ENCODE measurements around the gene VWA8.
"Not testable (repeated sequence)": the region's sequence is repeated elsewhere in the genome, so short reads cannot be mapped to it uniquely, and the experiment has no call there.

VWA8 gene

DNA sequence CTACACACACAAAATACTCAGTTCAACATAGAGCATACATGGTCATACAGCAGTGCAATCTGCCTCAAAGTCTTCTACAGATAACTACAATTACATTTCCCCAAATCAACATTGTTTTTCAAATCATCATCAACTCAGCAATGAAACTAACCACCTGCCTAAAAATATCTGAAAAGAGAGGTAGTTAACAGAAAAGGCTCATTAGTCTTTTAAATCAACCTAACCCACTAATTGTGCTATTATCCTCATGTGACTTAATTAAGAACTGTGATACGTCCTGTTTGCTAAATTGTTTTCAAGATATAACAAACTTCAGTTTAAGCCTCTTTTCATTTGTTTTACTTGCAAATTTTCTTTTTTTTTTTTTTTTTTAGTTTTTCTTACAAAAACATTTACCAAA lies 65.4 kb downstream of the VWA8 start:
- Histone ChIP-seq H3K27me3 (ENCODE audit: insufficient read depth, low read depth, severe bottlenecking) (no peaks in the 10 kb centered on the region), H3K36me3 (no peaks in the 10 kb centered on the region), H3K4me3 (ENCODE audit: low read depth, low read length) (no peak overlapping the region), H3K27ac (no peak overlapping the region), H3K9me3 (ENCODE audit: severe bottlenecking) (no peaks in the 10 kb centered on the region)
- DNase-seq: no peak
- TF ChIP-seq, protein P1, sequence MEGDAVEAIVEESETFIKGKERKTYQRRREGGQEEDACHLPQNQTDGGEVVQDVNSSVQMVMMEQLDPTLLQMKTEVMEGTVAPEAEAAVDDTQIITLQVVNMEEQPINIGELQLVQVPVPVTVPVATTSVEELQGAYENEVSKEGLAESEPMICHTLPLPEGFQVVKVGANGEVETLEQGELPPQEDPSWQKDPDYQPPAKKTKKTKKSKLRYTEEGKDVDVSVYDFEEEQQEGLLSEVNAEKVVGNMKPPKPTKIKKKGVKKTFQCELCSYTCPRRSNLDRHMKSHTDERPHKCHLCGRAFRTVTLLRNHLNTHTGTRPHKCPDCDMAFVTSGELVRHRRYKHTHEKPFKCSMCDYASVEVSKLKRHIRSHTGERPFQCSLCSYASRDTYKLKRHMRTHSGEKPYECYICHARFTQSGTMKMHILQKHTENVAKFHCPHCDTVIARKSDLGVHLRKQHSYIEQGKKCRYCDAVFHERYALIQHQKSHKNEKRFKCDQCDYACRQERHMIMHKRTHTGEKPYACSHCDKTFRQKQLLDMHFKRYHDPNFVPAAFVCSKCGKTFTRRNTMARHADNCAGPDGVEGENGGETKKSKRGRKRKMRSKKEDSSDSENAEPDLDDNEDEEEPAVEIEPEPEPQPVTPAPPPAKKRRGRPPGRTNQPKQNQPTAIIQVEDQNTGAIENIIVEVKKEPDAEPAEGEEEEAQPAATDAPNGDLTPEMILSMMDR (IDR thresholded peaks at IDR 0.05; ENCODE audit: low read depth, low read length): no peak

DNA sequence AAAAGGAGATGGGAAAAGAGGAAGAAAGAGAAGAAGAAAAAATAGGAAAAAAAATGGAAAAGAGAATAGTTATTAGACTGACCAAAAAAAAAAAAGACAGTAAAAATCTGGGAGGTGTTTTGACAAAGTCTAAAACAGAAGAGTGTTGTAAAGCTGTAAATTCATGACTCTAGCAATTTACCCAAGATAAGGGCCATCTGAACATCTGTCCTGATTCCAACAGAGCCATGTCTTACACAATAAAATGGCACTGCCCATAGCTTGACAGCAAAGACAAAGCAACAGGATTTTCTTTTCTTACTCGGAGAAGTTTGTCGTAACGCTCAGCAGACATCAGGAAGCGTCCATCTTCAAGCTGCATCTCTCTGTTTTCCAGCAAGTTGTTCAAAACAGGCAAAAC lies 69.8 kb downstream of the VWA8 start:
- TF ChIP-seq, protein P1 (IDR thresholded peaks at IDR 0.05; ENCODE audit: low read depth, low read length): no peak
- Histone ChIP-seq H3K9me3 (ENCODE audit: severe bottlenecking) (no peaks in the 10 kb centered on the region), H3K4me3 (ENCODE audit: low read depth, low read length) (no peak overlapping the region), H3K27ac (no peak overlapping the region), H3K36me3 (no peaks in the 10 kb centered on the region), H3K27me3 (ENCODE audit: insufficient read depth, low read depth, severe bottlenecking) (no peaks in the 10 kb centered on the region)
- DNase-seq: no peak

DNA sequence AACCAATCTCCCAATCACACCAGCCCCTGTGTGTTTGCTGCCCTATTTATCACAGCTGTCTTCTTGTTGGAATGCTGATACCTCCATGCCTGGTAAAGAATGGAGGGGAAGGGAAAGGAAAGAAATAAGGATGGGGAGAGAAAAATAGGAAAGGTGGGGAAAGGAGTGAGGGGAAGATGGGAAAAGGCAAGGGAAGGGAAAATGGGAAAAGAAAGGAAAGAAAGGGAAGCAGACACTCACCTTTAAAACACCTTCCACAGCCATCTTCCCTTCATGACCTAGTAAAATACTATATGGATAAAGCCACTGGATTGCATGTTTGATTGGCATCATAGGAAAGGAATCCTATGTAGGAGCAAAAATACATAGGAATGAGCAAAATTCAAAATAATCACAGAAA lies 77.8 kb downstream of the VWA8 start:
- Histone ChIP-seq H3K36me3 (0 out of 2 replicates have a peak, but pooled peaks cover 2% of the 10 kb centered on the region), H3K9me3 (ENCODE audit: severe bottlenecking) (no peaks in the 10 kb centered on the region), H3K4me3 (ENCODE audit: low read depth, low read length) (no peak overlapping the region), H3K27me3 (ENCODE audit: insufficient read depth, low read depth, severe bottlenecking) (no peaks in the 10 kb centered on the region), H3K27ac (no peak overlapping the region)
- TF ChIP-seq, protein P1 (IDR thresholded peaks at IDR 0.05; ENCODE audit: low read depth, low read length): no peak
- DNase-seq: no peak

DNA sequence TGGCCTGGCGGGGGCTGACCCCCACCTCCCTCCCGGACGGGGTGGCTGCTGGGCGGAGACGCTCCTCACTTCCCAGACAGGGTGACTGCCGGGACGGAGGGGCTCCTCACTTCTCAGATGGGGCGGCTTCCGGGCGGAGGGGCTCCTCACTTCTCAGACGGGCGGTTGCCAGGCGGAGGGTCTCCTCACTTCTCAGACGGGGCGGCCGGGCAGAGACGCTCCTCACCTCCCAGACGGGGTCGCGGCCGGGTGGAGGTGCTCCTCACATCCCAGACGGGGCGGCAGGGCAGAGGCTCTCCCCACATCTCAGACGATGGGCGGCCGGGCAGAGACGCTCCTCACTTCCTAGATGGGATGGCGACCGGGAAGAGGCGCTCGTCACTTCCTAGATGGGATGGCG lies 79.0 kb downstream of the VWA8 start:
- not testable (repeated sequence) for H3K27me3 ChIP-seq (ENCODE audit: insufficient read depth, low read depth, severe bottlenecking)

DNA sequence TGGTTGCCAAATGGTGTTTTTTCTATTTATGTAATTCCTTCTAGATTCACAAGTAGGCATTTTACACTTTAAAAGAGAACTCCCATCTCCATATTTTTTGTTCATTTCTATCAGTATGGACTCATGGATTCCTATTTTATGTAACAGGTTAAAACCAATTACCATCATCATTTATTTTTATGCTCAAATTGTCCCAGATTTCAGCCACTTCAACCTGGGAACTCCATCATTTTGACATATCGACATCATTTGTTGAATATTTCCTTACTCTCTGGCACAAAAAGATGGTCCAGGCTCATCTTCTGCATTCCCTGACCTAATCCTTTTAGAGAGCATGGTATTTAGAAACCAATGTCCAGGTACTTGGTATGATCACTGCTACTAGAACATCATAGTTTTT lies 79.9 kb downstream of the VWA8 start:
- H3K27me3 ChIP-seq (ENCODE audit: insufficient read depth, low read depth, severe bottlenecking): no peaks in the 10 kb centered on the region
- 0 out of 2 replicates have a peak, but pooled peaks cover 2% of the 10 kb centered on the region for H3K36me3 ChIP-seq
- no peak overlapping the region for H3K4me3 ChIP-seq (ENCODE audit: low read depth, low read length)
- H3K27ac ChIP-seq: no peak overlapping the region
- DNase-seq: no peak
- TF ChIP-seq, protein P1 (IDR thresholded peaks at IDR 0.05; ENCODE audit: low read depth, low read length): no peak
- no peaks in the 10 kb centered on the region for H3K9me3 ChIP-seq (ENCODE audit: severe bottlenecking)

More for the DNA sequence above, 79.0 kb downstream of the VWA8 start:
- H3K36me3 ChIP-seq; DNase-seq; H3K4me3 ChIP-seq (ENCODE audit: low read depth, low read length); H3K27ac ChIP-seq; H3K9me3 ChIP-seq (ENCODE audit: severe bottlenecking): not testable (repeated sequence)

DNA sequence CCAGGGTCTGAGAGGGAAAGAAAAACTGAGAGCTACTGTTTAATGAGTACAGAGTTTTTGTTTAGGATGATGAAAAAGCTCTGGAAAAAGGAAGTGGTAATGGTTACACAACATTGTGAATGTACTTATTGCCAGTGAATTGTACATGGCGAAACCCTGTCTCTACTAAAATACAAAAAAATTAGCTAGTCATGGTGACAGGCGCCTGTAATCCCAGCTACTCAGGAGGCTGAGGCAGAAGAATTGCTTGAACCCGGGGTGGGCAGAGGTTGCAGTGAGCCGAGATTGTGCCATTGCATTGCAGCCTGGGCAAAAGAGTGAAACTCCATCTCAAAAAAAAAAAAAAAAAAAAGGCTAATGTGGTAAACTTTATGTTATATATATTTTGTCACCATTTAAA lies 96.3 kb downstream of the VWA8 start:
- no peak for DNase-seq
- Histone ChIP-seq H3K27ac (no peak overlapping the region), H3K27me3 (ENCODE audit: insufficient read depth, low read depth, severe bottlenecking) (no peaks in the 10 kb centered on the region), H3K9me3 (ENCODE audit: severe bottlenecking) (no peaks in the 10 kb centered on the region), H3K4me3 (ENCODE audit: low read depth, low read length) (no peak overlapping the region), H3K36me3 (no peaks in the 10 kb centered on the region)
- TF ChIP-seq, protein P1 (IDR thresholded peaks at IDR 0.05; ENCODE audit: low read depth, low read length): no peak

DNA sequence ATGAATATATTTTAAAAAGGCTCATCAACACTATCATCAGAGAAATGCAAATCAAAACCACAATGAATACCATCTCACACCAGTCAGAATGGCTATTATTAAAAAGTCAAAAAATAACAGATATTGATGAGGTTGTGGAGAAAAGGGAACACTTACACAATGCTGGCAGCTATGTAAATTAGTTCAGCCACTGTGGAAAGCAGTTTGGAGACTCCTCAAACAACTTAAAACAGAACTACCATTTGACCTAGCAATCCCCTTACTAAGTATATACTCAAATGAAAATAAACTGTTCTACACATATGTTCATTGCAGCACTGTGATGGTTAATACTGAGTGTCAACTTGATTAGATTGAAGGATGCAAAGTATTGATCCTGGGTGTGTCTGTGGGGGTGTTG lies 98.2 kb downstream of the VWA8 start:
- H3K36me3 ChIP-seq; DNase-seq; H3K27me3 ChIP-seq (ENCODE audit: insufficient read depth, low read depth, severe bottlenecking); H3K9me3 ChIP-seq (ENCODE audit: severe bottlenecking); H3K4me3 ChIP-seq (ENCODE audit: low read depth, low read length); H3K27ac ChIP-seq: not testable (repeated sequence)
